ENCODE data around the gene BEST2. TPM values are rescaled to one million over a fixed set of nuclear protein-coding genes. Genes with fewer than 3 reads are reported as not detected.

BEST2 gene
- total RNA-seq, 2 donors from 2014 or later: not detected

DNA sequence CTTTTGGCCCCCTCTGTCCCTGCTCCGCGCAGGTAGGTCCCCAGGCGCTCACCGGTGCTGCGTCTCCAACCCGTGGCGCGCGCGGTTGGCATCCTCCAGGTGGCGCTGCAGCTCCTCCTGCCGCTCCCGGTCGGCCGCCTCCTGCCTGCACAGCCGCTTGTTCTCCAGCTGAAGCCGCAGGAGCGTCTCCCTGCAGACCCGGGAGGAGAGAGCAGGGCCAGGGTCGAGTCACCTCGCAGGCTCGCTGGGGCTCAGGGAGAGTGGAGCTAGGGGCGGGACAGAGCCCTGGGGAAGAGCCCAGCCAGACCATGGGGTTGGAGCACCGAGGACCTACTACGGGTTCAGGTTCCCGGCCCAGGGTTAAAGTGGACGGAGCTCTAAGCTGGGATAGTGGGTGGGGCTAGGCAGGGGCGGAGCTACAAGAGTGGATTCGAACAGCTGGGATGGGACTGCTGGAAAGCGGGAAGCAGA, 14.5 kb downstream of the BEST2 start:
- DNase-seq (peak; percentile 87 to 90), ATAC-seq (replicated peaks in 1 of 2) (peak; percentile 80 to 85)
- Mint-ChIP-seq H3K27me3 (ENCODE audit: low read depth) (no peaks in the 10 kb centered on the region), H3K36me3 (ENCODE audit: insufficient read depth in 2 of 2) (no peaks in the 10 kb centered on the region), H3K4me1 (ENCODE audit: low read depth) (peaks cover 18% of the 10 kb centered on the region), H3K4me3 (peak overlapping the region; percentile 57 to 73), H3K9me3 (no peaks in the 10 kb centered on the region), H3K27ac (no peak overlapping the region)

DNA sequence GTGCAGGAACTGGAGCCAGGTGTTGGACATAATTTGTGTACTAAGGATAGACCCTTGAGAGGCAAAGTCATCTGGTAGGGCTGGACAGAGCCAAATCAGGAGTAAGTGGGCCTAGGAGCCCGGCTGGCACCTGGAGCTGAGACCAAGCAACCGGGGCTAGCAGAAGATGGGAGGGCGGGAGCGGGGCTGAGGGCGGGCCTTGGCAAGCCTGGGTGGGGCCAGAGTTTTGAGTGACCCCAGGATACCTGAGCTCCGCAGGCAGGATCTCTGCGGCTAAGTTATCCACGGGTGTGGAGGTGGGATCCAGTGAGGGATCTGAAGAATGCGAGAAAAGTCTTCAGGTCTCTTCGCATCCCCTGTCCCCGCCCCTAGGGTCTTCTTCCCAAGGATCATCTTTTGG, 15.6 kb downstream of the BEST2 start:
- ATAC-seq (replicated peaks in 1 of 2): no peak
- Mint-ChIP-seq H3K27ac (no peak overlapping the region), H3K4me3 (no peak overlapping the region), H3K9me3 (no peaks in the 10 kb centered on the region), H3K4me1 (ENCODE audit: low read depth) (peaks cover 18% of the 10 kb centered on the region), H3K27me3 (ENCODE audit: low read depth) (no peaks in the 10 kb centered on the region), H3K36me3 (ENCODE audit: insufficient read depth in 2 of 2) (no peaks in the 10 kb centered on the region)
- no peak for DNase-seq

DNA sequence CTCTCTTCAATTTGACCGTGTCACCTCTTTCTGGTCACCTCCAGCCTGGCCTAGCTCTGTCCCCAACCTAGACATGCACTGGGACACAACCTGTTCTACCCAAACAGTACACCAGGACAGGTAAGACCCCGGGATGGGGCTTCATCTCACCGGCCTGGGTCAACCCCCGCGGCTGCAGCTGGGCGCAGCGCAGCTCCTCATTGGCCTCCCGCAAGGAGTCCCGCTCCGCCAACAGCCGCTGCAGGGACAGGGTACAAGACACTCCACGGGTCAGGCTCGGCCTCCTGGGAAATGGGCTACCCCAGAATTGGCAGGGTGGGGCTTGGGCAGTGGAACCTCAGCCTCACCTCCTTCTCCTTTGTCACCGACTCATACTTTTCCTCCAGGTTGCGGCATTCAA, 16.1 kb downstream of the BEST2 start:
- Mint-ChIP-seq H3K27ac (no peak overlapping the region), H3K4me3 (no peak overlapping the region), H3K36me3 (ENCODE audit: insufficient read depth in 2 of 2) (no peaks in the 10 kb centered on the region), H3K9me3 (no peaks in the 10 kb centered on the region), H3K27me3 (ENCODE audit: low read depth) (no peaks in the 10 kb centered on the region), H3K4me1 (ENCODE audit: low read depth) (peaks cover 18% of the 10 kb centered on the region)
- DNase-seq: no peak
- no peak for ATAC-seq (replicated peaks in 1 of 2)

DNA sequence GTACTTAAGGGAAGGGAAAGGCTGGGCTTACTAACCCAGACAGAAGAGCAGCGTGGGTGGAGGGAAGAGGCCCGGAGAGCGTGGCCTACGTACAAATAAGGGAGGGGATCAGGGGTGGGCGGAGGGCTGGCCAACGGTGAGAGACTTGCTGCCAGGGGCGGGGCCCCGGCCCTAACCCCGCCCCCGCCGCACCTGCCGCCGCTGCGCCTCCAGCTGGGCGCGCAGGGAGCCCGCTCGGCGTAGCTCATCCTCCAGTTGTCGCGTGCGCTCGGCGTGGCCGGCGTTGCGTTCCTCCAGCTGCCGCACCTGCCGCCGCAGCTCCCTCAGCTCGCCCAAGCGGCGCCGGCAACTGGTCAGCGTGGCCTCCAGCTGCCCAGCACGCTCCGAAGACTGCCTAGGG, 18.1 kb downstream of the BEST2 start:
- Mint-ChIP-seq H3K4me3 (peak overlapping the region; percentile 47 to 56), H3K27me3 (ENCODE audit: low read depth) (no peaks in the 10 kb centered on the region), H3K9me3 (no peaks in the 10 kb centered on the region), H3K27ac (no peak overlapping the region), H3K36me3 (ENCODE audit: insufficient read depth in 2 of 2) (peaks cover 0 to 2% of the 10 kb centered on the region in 2 donors), H3K4me1 (ENCODE audit: low read depth) (peaks cover 31% of the 10 kb centered on the region)
- ATAC-seq (replicated peaks in 1 of 2) (peak; percentile 82), DNase-seq (peak; percentile 62 to 66)

DNA sequence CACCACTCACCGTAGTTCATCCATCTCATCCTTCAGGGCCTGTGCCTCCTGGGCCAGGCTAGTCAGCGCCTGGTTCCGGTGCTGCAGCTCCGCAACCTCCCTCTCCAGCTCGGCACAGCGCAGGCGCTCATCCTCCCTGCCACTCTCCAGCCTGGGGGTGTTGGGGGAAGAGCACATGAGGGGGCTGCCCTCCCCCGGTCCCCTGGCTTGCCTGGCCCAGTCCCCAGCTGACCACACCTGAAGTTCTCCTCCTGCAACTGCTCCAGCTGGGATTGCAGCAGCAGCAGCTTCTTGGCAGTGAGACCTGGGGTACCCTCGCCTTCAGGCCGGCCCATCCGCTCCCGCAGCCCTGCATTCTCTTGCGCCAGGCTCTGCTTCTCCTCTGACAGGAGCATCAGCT, 19.3 kb downstream of the BEST2 start:
- Mint-ChIP-seq H3K36me3 (ENCODE audit: insufficient read depth in 2 of 2) (peaks cover 0 to 2% of the 10 kb centered on the region in 2 donors), H3K4me3 (no peak overlapping the region), H3K27ac (no peak overlapping the region), H3K4me1 (ENCODE audit: low read depth) (peaks cover 31% of the 10 kb centered on the region), H3K9me3 (no peaks in the 10 kb centered on the region), H3K27me3 (ENCODE audit: low read depth) (no peaks in the 10 kb centered on the region)
- no peak for ATAC-seq (replicated peaks in 1 of 2)
- no peak for DNase-seq

DNA sequence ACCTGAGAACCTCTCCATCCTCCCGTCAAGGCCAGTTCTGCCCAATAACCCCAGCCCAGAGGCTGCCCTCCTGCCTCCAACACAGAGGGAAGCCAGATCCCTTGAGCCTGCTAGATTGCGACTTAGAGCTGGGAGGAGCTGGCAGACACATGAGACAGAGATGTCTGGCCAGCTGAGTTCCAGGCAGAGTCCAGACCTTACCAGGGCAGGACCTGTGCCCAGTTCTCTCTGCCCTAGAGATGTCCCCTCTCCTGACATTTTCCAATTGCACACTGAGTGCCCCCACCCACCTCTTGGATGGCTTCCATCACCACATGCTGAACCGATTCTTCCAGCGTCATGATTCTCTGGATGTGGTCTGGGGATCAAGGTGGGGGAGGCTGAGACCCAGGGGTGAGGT, 20.7 kb downstream of the BEST2 start:
- Mint-ChIP-seq H3K27ac (no peak overlapping the region), H3K36me3 (ENCODE audit: insufficient read depth in 2 of 2) (peaks cover 0 to 2% of the 10 kb centered on the region in 2 donors), H3K27me3 (ENCODE audit: low read depth) (no peaks in the 10 kb centered on the region), H3K9me3 (no peaks in the 10 kb centered on the region), H3K4me3 (no peak overlapping the region), H3K4me1 (ENCODE audit: low read depth) (peaks cover 36% of the 10 kb centered on the region)
- ATAC-seq (replicated peaks in 1 of 2): no peak
- DNase-seq: no peak

DNA sequence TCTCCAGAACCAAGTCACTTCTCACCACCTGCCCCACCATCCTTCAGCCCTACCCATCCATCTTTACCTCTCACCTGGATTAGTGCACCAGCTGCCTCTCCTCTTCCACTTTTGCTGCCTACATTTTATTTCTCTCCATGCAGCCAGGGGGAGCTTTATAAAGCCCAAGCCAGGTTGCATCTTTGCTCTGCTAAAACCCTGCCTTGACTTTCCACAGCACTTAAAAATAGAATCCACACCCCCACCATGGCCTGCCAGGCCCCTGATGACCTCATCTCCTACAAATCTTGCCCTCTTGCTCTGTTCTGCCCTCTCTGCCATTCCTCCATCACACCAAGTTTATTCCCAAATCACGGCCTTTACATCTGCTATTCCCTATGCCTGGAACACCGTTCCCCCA, 22.0 kb downstream of the BEST2 start:
- H3K36me3 Mint-ChIP-seq (ENCODE audit: insufficient read depth in 2 of 2): peaks cover 0 to 2% of the 10 kb centered on the region in 2 donors
- H3K9me3 Mint-ChIP-seq: no peaks in the 10 kb centered on the region
- ATAC-seq (replicated peaks in 1 of 2) (no peak), DNase-seq (peak in 1 of 2 donors; percentile 17)
- H3K4me1 Mint-ChIP-seq (ENCODE audit: low read depth): peaks cover 43% of the 10 kb centered on the region
- H3K27me3 Mint-ChIP-seq (ENCODE audit: low read depth): no peaks in the 10 kb centered on the region
- H3K27ac Mint-ChIP-seq: no peak overlapping the region
- peak overlapping the region; percentile 1 to 2 for H3K4me3 Mint-ChIP-seq

DNA sequence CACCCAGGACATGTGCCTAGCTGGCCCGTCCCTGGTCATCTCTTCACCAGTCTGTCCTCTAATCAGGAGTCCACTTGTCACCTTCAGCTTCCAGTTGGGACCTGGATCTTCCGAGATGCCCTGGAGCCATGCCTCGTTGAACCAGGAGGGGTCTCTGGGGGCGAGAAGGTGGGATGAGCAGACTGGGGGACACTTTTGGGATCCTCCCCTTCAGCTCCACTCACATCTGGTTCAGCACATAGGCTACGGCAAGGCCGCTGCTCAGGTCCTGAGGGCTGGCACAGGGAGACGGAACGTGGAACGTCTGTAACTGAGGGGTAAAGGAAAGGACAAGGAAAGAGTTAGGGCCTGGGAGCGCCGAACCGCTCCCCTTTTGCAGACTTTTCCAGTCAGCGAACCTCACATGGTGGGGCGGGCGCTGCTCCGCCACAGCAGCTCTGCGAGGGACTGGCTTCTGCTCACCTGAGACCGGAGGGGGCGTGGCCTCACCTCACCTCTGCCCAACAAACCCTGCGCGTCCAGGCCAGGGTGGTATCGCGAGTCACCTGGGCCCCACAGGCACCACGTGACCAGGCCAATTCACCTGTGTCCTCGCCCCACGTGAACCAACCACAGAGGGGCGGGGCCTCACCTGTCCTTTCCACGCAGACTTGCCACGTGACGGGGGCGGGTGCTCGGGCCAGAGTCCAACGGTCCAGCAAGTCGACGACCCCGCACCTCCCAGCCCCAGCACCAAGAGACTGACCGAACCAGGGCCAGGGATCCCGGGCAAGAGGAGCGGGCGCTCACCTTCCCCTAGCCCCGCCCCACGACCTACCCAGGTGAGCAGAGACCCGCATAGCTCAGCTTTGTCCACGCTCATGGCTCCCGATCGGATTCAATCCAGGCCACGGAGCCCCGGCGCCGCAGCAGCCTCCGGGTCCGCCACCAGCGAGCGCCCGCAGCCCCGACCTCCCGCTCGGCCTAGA, 23.3 kb downstream of the BEST2 start, which contains the start of gene HOOK2:
TSS of gene HOOK2 (minus strand) at position 965 of the 968 bp plus-strand sequence. CDS start at position 862, 103 bp downstream.
- ATAC-seq (replicated peaks in 1 of 2) (no peak), DNase-seq (peak in 1 of 2 donors; percentile 31)
- no peaks in the 10 kb centered on the region for H3K9me3 Mint-ChIP-seq
- H3K4me3 Mint-ChIP-seq: peak within 1 kb of the TSS; percentile 75 to 80
- H3K4me1 Mint-ChIP-seq (ENCODE audit: low read depth): peaks cover 50% of the 10 kb centered on the region
- peak within 1 kb of the TSS; percentile 35 for H3K27ac Mint-ChIP-seq
- no peaks in the 10 kb centered on the region for H3K27me3 Mint-ChIP-seq (ENCODE audit: low read depth)
- peaks cover 0 to 2% of the 10 kb centered on the region in 2 donors for H3K36me3 Mint-ChIP-seq (ENCODE audit: insufficient read depth in 2 of 2)

DNA sequence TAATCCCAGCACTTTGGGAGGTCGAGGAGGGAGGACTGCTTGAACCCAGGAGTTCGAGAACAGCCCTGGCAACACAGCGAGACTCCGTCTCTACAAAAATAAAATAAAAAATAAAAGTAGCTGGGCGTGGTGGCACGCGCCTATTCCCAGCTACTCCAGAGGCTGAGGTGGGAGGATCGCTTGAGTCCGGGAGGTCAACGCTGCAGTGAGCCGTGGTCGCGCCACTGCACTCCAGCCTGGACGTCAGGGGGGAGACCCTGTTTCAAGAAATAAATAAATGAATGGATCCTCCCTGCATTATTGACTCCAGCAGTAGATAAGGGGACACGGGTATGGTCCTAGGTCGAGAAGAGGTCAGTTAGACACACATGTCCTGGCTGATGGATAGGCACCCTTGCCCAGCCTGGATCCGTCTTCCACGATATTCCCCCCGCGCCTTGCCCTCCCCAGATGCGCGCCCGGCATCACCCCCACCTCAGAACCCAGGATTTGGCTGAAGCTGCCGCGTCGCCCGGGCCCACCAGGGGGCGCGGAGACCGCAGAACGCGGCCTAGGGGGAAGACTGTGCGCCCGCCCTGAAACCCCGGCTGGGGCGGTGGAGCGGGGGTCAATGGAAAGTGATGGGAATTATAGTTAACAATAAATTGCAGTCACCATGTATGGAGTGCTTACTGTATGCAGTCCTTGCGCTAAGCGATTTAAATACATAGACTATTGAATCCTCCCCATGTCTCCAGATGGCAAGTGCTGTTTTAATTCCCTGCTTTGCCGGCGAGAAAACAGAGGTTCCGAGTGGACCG, 25.8 kb downstream of the BEST2 start:
- Mint-ChIP-seq H3K27me3 (ENCODE audit: low read depth) (no peaks in the 10 kb centered on the region), H3K27ac (peak overlapping the region; percentile 57), H3K4me1 (ENCODE audit: low read depth) (peaks cover 61% of the 10 kb centered on the region), H3K9me3 (no peaks in the 10 kb centered on the region), H3K4me3 (peak overlapping the region; percentile 97 to 99), H3K36me3 (ENCODE audit: insufficient read depth in 2 of 2) (peaks cover 0 to 2% of the 10 kb centered on the region in 2 donors)
- peak; percentile 87 to 93 for DNase-seq
- peak; percentile 38 to 43 for ATAC-seq (replicated peaks in 1 of 2)

DNA sequence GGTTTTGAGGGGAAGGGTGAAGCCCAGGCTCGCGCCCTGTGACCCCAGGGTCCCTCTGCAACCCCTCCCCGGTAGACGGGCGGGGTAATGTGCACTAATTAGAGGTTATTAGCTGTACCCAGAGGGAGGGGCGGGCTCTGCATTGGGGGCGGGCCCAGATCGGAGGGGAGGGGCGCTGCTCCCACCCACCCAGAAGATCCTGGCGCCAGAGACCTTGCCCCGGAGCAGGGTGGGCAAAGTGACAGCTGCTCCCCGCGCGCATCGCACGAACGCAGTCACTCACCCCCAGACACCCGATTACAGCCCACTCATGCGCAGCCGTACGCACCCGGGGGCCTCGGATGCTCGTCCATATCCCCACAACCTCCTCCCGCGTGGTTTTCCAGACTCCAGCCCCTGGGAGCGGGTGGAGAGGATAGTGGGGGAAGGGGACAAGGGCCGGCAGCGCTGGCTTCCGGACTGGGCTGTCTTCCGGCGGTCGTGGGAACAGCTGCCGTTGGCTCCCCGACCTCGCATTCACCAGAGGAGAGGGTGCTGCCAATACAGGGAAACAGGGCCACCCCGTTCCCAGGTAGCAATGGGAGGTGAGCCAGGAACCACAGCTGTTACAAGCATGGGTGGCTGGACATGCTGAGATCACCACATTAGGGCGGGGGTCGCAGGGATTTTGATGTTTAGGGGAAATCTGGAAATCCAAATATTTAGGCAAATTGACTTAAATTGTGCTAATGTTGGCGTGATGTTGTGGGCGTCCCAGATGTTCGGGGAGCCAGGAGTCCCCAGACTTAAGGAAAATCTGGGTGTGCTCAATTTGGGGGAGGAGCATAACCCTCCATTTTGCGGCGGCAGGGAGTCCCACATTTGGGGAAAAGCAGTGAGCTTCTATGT, 26.7 kb downstream of the BEST2 start:
- peak; percentile 57 to 60 for DNase-seq
- Mint-ChIP-seq H3K9me3 (no peaks in the 10 kb centered on the region), H3K36me3 (ENCODE audit: insufficient read depth in 2 of 2) (no peaks in the 10 kb centered on the region), H3K27me3 (ENCODE audit: low read depth) (no peaks in the 10 kb centered on the region), H3K4me1 (ENCODE audit: low read depth) (peaks cover 61% of the 10 kb centered on the region), H3K27ac (peak overlapping the region; percentile 86), H3K4me3 (peak overlapping the region; percentile 97 to 99)
- peak; percentile 1 to 2 for ATAC-seq (replicated peaks in 1 of 2)

DNA sequence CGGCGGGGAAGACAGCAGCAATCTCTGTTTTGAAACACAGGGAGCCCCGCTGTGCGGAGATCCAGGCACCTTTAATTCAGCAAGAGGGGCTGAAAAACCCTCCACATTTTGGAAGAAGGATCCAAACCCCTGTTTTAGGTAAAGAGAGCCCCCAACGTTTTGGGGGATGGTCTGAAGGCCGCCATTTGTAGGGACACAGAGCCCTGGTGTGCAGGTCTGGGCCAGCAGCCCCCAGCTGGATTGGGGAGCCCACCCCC, 27.2 kb downstream of the BEST2 start:
- Mint-ChIP-seq H3K27ac (peak overlapping the region; percentile 86), H3K4me3 (peak overlapping the region; percentile 97 to 99), H3K4me1 (ENCODE audit: low read depth) (peaks cover 56% of the 10 kb centered on the region), H3K36me3 (ENCODE audit: insufficient read depth in 2 of 2) (no peaks in the 10 kb centered on the region), H3K27me3 (ENCODE audit: low read depth) (no peaks in the 10 kb centered on the region), H3K9me3 (no peaks in the 10 kb centered on the region)
- no peak for DNase-seq
- ATAC-seq (replicated peaks in 1 of 2): no peak

DNA sequence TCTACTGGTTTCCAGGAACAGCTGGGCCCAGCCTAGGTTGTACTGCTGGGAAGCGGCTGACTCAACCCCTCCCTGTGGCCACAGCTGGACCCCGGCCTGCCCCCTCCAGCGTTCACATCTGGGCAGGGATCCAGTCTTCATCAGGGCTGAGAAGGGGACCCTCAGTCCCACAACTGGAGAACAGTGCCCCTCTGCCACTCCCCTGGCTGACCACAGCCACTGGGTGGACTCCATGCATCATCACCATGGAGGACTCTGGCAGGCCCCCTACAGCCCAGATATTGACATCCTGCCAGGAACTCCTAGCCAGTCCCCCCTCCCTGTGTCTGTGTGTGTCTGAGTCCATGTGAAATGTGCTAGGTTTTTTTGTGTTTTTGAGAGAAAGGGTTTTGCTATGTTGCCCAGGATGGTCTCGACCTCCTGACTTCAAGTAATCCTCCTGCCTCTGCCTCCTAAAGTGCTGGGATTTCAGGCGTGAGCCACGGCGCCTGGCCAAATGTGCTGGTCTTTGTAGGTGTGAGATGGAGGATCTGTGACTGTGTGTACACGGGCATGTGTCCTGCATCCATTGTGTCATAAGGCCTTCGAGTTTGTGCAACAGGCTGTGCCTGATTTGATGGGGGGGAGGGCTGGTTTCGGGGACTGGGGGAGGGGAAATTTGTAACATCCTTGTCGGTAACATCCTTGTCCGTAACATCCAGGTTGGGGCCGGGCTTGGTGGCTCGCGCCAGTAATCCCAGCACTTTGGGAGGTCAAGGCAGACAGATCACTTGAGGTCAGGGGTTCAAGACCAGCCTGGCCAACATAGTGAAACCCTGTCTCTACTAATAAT, 27.8 kb downstream of the BEST2 start:
- Mint-ChIP-seq H3K27ac (peak overlapping the region; percentile 75), H3K27me3 (ENCODE audit: low read depth) (no peaks in the 10 kb centered on the region), H3K4me3 (peak overlapping the region; percentile 97 to 99), H3K36me3 (ENCODE audit: insufficient read depth in 2 of 2) (no peaks in the 10 kb centered on the region), H3K9me3 (no peaks in the 10 kb centered on the region), H3K4me1 (ENCODE audit: low read depth) (peaks cover 50% of the 10 kb centered on the region)
- peak; percentile 35 to 48 for DNase-seq
- no peak for ATAC-seq (replicated peaks in 1 of 2)

All from activated T-cell treated with anti-CD3 and anti-CD28 coated beads, Interleukin-2, amount 50 U/mL, for 72 hours (primary cell).